CD4-positive, alpha-beta T cell (primary cell): ENCODE results near the gene CCDC182. TPM values are rescaled to one million over a fixed set of nuclear protein-coding genes. Genes with fewer than 3 reads are reported as not detected.

Experiments
- ATAC-seq: fragments of 200-7000 bp; cut with Tn5 transposase; one replicate; pipeline ENCODE4 v1.10.0; 2022; ENCODE audit warnings: mild to moderate bottlenecking; ENCODE audit not compliant: poor library complexity
- CTCF ChIA-PET: fragments of 350-600 bp; sonication (Branson Sonifier 250); formaldehyde crosslinking; loops from one replicate; lab custom pipeline; 2021; ENCODE audit warnings: antibody characterized with exemption, inconsistent platforms; lab: Charles Lee
- POLR2A ChIA-PET: fragments of 350-600 bp; sonication (Branson Sonifier 250); formaldehyde crosslinking; loops from one replicate; lab custom pipeline; 2021; ENCODE audit warnings: antibody characterized with exemption, inconsistent platforms; lab: Charles Lee
- DNase-seq, 14 experiments: peaks; one replicate each; pipeline ENCODE4 v3.0.0-alpha.2; 2013 to 2020; ENCODE audit warnings: mixed read lengths in 2 of 14
- H3K27ac ChIP-seq, 2 donors: one replicate each; pipeline versions ENCODE4 v1.5.1 to v1.7.0; 2013; ENCODE audit warnings: low read length in 2 of 2, low read depth in 1 of 2, mild to moderate bottlenecking in 1 of 2
- H3K27me3 ChIP-seq, 2 experiments: 1 replicate in 1 of 2; 2 replicates in 1 of 2; pipeline versions ENCODE4 v1.6.1 to v1.7.0; 2013; ENCODE audit warnings: low read length in 2 of 2, control low read depth in 1 of 2, mild to moderate bottlenecking in 1 of 2, moderate library complexity in 1 of 2; ENCODE audit not compliant: insufficient read depth in 2 of 2, control insufficient read depth in 1 of 2
- H3K36me3 ChIP-seq: one replicate; pipeline ENCODE4 v1.6.1; 2013; ENCODE audit warnings: low read length, control low read depth; ENCODE audit not compliant: insufficient read depth
- H3K4me1 ChIP-seq: one replicate; pipeline ENCODE4 v1.6.1; 2013; ENCODE audit warnings: low read length, control low read depth; ENCODE audit not compliant: insufficient read depth
- H3K4me3 ChIP-seq: one replicate; pipeline ENCODE4 v1.5.1; 2013; ENCODE audit warnings: mild to moderate bottlenecking, low read length, moderate library complexity
- H3K9me3 ChIP-seq, 2 experiments: 1 replicate in 1 of 2; 2 replicates in 1 of 2; pipeline versions ENCODE4 v1.6.1 to v1.7.0; 2013; ENCODE audit warnings: low read length in 2 of 2, mild to moderate bottlenecking in 2 of 2, control low read depth in 1 of 2, moderate library complexity in 1 of 2; ENCODE audit not compliant: control insufficient read depth in 1 of 2, insufficient read depth in 1 of 2
- H3K27ac Mint-ChIP-seq: one replicate; pipeline ENCODE4 v1.8.0; 2020; ENCODE audit warnings: mixed read lengths
- H3K27me3 Mint-ChIP-seq: one replicate; pipeline ENCODE4 v1.8.0; 2021; ENCODE audit warnings: mixed read lengths
- H3K36me3 Mint-ChIP-seq: one replicate; pipeline ENCODE4 v1.8.0; 2021; ENCODE audit warnings: low read depth, mixed read lengths
- H3K4me1 Mint-ChIP-seq: one replicate; pipeline ENCODE4 v1.8.0; 2021; ENCODE audit warnings: low read depth, mixed read lengths
- H3K4me3 Mint-ChIP-seq: one replicate; pipeline ENCODE4 v1.8.0; 2020; ENCODE audit warnings: mild to moderate bottlenecking, mixed read lengths
- H3K9me3 Mint-ChIP-seq: one replicate; pipeline ENCODE4 v1.8.0; 2020; ENCODE audit warnings: mixed read lengths
- intact Hi-C, 2 experiments: fragments of 100-400 bp; cut with DNase I in 1 of 2; cut with micrococcal nuclease in 1 of 2; formaldehyde crosslinking; loops; one replicate each; pipeline versions ENCODE4 v1.15.1 to v1.9.0; 2023 to 2025; cut with DNase I, micrococcal nuclease
- total RNA-seq, 174 experiments: library from RNA in 2 of 174; stranded (reverse) in 2 of 174; gene quantifications; one replicate each; pipeline ENCODE4 v1.2.3 and lab custom pipeline; 2021 to 2026
- TF ChIP-seq, protein P1 (sequence below): fragments of 200-600 bp; IDR thresholded peaks from one replicate; pipeline ENCODE4 v1.8.0; 2022; ENCODE audit warnings: antibody characterized with exemption, mild to moderate bottlenecking

Gene CCDC182
- total RNA-seq, 2 experiments from 2014 or later, result not detected

DNA sequence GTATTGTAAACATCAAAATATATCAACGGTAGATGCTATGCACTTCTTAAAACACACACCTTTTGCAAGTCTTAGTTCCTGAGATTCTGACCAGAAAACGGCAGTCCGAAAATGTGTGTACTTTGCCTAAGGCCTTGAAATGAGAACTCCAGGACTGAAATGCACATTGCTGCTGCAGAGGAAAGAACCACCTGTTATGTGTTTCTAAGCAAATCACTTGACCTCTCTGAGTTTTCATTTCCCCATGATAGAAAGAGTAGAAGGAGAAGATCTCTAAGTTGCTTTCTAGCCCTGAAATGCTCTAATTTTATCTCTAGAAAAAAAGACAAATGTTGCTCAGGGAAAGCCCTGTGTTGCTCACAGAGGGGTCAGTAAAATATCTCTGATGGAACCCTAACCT lies 9.9 kb downstream of the CCDC182 start:
- Mint-ChIP-seq H3K27ac (no peak overlapping the region), H3K27me3 (no peaks in the 10 kb centered on the region), H3K4me1 (no peaks in the 10 kb centered on the region), H3K4me3 (no peak overlapping the region), H3K9me3 (no peaks in the 10 kb centered on the region), H3K36me3 (no peaks in the 10 kb centered on the region)
- Histone ChIP-seq H3K27ac (no peak overlapping the region), H3K4me1 (no peaks in the 10 kb centered on the region), H3K4me3 (no peak overlapping the region), H3K9me3 (no peaks in the 10 kb centered on the region), H3K36me3 (no peaks in the 10 kb centered on the region), H3K27me3 (no peaks in the 10 kb centered on the region)
- DNase-seq, result no peak
- CTCF ChIA-PET, result interaction anchor here (0.6 kb wide), 1 partner anchor 12 kb away, joined by 3 read pairs; no protein-coding TSS in a partner anchor
- POLR2A ChIA-PET, result no interaction called here
- intact Hi-C loops, result no loop called here
- ATAC-seq, result no peak
- TF ChIP-seq, protein P1, sequence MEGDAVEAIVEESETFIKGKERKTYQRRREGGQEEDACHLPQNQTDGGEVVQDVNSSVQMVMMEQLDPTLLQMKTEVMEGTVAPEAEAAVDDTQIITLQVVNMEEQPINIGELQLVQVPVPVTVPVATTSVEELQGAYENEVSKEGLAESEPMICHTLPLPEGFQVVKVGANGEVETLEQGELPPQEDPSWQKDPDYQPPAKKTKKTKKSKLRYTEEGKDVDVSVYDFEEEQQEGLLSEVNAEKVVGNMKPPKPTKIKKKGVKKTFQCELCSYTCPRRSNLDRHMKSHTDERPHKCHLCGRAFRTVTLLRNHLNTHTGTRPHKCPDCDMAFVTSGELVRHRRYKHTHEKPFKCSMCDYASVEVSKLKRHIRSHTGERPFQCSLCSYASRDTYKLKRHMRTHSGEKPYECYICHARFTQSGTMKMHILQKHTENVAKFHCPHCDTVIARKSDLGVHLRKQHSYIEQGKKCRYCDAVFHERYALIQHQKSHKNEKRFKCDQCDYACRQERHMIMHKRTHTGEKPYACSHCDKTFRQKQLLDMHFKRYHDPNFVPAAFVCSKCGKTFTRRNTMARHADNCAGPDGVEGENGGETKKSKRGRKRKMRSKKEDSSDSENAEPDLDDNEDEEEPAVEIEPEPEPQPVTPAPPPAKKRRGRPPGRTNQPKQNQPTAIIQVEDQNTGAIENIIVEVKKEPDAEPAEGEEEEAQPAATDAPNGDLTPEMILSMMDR, result no peak

DNA sequence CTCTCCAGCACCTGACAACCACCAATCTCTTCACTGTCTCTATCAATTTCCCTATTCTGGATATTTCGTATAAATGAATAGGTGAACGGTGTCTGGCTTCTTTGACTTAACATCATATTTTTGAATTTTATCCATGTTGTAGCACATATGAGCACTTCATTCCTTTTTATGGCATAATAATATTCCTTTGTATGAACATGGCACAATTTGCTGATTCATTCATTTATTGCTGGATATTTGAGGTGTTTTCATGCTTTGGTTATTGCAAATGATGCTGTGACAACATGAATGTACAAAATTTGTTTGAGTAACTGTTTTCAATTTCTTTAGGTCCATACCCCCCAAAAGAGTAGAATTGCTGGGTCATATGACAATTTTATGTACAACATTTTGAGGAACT lies 12.0 kb downstream of the CCDC182 start:
- no peak overlapping the region for H3K27ac Mint-ChIP-seq
- intact Hi-C loops, result no loop called here
- H3K4me3 Mint-ChIP-seq, result no peak overlapping the region
- H3K9me3 Mint-ChIP-seq, result no peaks in the 10 kb centered on the region
- Histone ChIP-seq H3K27ac (no peak overlapping the region), H3K4me1 (no peaks in the 10 kb centered on the region), H3K36me3 (no peaks in the 10 kb centered on the region), H3K27me3 (no peaks in the 10 kb centered on the region), H3K9me3 (no peaks in the 10 kb centered on the region), H3K4me3 (no peak overlapping the region)
- H3K4me1 Mint-ChIP-seq, result no peaks in the 10 kb centered on the region
- H3K36me3 Mint-ChIP-seq, result no peaks in the 10 kb centered on the region
- ATAC-seq, result no peak
- no peaks in the 10 kb centered on the region for H3K27me3 Mint-ChIP-seq
- ChIA-PET CTCF (no interaction called here), POLR2A (no interaction called here)
- TF ChIP-seq, protein P1, result no peak
- no peak for DNase-seq

DNA sequence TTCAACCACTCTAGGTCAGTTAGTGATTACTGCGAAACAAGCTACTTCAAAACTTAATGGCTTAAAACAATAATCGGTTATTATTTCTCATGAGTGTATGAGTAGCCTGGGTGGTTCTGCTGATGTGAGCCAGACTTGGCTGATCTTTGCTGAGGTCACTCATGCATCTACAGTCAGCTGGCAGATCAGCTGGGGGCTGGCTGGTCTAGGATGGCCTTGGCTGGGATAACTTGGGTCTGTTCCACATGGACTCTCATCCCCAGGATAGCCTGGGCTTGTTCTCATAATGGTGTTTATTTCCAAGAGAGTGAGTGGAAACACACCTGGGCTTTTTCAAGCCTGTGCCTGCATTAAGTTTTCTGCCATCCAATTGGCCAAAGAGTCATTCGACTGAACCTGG lies 13.0 kb downstream of the CCDC182 start:
- TF ChIP-seq, protein P1, result no peak
- intact Hi-C loops, result no loop called here
- H3K27ac ChIP-seq, result no peak overlapping the region

More for the DNA sequence above, 13.0 kb downstream of the CCDC182 start:
- Histone ChIP-seq H3K36me3 (no peaks in the 10 kb centered on the region), H3K27me3 (no peaks in the 10 kb centered on the region), H3K4me3 (no peak overlapping the region), H3K9me3 (no peaks in the 10 kb centered on the region), H3K4me1 (no peaks in the 10 kb centered on the region)
- ChIA-PET POLR2A (no interaction called here), CTCF (no interaction called here)
- no peaks in the 10 kb centered on the region for H3K36me3 Mint-ChIP-seq
- no peak for ATAC-seq
- H3K27me3 Mint-ChIP-seq, result no peaks in the 10 kb centered on the region
- no peaks in the 10 kb centered on the region for H3K4me1 Mint-ChIP-seq
- no peaks in the 10 kb centered on the region for H3K9me3 Mint-ChIP-seq
- no peak overlapping the region for H3K4me3 Mint-ChIP-seq
- H3K27ac Mint-ChIP-seq, result no peak overlapping the region
- no peak for DNase-seq
